ENCODE data around the gene APOA4.

The APOA4 gene

DNA sequence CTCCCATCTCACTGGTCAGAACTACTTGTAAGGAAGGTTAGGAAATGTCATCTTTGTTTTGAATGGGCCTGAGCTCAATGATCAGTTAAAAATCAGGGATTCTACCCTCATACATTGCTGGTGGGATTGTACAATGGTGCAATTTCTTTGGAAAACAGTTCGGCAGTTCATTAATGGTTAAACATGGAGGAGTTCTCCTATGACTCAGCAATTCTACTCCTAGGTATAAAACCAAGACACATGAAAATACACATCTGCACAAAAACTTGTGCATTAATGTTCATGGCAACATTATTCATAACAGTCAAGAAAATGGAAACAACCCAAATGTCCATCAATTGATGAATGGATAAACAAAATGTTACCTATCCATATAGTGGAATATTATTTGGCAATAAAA lies 26.6 kb downstream of the APOA4 start:
- DNase-seq: no peak

- DNase-seq: no peak
These were observed 28.3 kb downstream of the APOA4 start for GRCh38 chr11:116794851-116795250.

- DNase-seq: no peak
These were observed 29.4 kb downstream of the APOA4 start for GRCh38 chr11:116793772-116794097.

GRCh38 chr11:116792869-116793771 lies 30.0 kb downstream of the APOA4 start:
- DNase-seq: no peak

DNA sequence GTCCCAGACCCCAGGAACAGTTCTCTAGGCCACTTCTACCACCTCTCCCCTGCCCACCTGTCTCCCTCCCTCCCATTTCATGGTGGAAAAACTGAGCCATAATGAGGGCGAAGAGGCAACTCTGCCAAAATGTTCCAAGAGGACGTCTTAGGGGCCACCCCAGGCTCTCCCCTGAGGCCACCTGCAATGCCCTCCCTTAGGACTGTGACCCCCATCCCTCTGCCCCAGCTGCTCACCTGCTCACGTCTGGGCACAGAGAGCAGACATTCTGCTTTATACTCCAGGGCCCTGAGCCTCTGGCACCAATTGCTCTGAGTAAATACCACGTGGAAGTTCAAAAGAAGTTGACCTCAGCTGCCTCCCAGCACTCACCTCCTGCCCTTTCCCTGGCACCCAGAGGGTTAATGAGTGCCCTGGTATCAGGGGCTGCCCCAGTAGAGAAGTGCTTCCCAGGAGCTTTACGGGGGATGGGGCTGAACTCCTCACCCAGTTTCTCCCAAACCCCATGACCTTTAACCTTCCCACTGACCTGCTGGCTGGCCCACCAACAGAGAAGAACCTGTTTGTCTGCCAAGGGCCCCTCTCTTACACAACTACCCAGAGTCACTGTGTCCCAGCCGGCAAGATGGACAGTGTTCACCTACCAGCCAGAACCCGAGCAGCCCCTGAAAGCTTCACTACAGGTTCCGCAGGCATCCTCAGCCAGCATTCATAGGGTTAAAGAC lies 30.8 kb downstream of the APOA4 start:
- no peak for DNase-seq

GRCh38 chr11:116791813-116792143 lies 31.3 kb downstream of the APOA4 start, which contains the start of gene APOA5:
Gene APOA5, minus strand, starts transcription at chr11:116791879. Its CDS starts 19 bp downstream, at chr11:116791860.
- DNase-seq: no peak

- DNase-seq: peak; percentile 83
These were observed 31.9 kb downstream of the APOA4 start for GRCh38 chr11:116791002-116791812.

DNA sequence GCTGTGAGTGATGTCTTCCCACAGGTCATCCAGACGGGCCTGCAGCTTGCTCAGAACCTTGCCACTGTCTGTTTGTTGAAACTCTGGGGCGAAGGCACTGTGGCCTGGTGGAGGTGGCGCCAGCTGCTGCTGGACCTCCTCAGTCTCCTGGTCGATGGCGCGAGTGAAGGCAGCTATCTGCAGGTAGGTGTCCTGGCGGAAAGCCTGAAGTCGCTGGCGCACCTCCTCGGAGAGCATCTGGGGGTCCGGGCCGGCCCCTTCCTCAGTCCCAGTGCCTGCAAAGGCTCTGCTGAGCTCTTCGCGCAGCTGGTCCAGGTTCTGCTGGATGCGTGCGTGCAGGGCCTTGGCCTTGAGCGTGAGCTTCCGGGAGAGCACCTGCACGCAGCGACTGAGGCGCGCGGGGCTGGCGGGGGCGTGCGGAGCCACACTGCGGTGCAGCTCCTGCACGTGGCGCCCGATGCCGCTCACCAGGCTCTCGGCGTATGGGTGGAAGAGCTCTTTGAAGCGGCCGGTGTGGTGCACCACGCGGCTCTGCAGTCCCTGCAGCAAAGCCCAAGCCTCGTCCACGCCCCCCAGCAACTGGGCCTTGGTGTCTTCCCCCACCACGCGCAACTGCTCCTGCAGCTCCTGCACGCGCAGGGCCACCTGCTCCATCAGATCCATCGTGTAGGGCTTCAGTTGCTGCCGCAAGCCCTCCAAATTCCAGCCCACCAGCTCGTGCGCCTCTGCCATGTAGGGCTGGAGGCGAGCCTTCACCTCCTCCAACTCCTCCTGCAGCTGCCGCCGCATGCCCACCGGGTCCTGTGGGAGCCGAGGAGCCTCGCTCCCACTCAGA lies 32.7 kb downstream of the APOA4 start:
- DNase-seq: no peak

DNA sequence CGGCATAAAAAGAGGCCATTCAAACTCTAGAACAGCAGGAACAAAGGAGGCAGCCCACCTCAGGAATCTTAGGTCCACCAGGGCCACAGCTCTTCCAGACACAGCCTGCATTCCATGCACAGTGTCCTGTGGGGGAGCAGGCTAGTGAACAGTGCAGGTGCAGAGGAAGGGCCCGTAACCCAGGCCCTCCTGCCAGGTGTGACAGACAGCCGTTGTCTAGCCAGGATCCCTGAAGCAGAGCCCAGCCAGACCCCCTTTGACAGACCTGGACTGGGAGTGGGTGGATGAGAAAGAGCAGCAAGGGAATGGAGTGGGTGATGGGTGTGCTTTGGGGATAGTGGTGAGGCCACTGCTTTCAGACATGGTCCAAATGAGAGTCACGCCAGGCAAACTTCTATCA lies 34.1 kb downstream of the APOA4 start:
- DNase-seq: no peak

GRCh38 chr11:116788534-116788933 lies 34.6 kb downstream of the APOA4 start:
- DNase-seq: no peak

DNA sequence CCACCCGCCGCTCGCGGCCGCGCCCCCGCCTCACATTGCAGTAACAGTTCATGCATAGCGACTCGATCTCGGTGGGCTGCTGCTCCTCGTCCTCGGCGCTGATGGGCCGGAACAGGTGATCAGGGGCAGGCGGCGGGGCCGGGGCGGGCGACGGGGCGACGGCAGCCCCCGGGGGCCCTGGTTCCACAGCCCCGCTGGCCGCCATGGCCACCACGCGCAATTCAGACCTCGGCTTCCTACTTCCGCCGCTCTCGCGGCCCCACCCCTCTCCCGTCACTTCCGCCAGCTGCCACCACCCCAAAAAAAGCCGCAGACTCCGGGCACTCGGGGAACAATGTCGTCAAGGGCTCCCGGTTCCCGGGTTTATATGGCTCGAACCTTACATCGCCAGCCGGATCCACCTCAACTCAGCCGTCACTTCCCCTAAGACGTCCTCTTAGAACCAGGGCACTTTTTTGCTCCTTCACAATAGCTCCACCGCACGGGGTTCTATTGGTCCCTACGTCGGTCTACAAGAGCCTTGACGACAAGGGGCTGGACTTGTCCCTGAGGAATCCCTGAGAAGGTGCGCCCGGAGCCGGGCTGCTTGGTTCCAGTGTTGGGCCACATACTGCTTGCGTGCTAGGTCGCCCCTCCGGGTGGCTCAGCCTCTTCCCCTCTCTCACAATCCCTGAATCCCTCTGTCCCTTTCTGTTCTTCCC lies 35.2 kb downstream of the APOA4 start, which contains the start of gene ZPR1:
Gene ZPR1, minus strand, starts transcription at position 238 of the 701 bp plus-strand sequence. Its CDS starts 33 bp downstream, at position 205.
- peak; percentile 75 for DNase-seq

DNA sequence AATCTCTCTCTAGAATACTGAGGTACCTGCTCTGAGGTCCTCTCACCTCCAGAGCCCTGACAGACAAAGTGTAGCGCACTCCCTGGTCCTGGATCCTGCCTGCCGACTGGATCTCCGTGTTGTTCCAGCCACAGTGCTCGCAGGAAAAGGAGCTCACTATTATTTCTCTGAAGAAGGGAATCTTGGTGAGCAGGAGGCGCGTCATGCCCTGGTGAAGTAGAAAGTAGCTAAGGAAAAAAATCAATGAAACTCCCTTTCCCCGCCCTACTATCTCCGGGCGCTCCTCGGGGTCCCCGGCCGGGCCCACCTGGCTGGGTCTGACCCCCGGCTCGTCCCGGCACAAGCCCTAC lies 35.7 kb downstream of the APOA4 start:
- no peak for DNase-seq

DNA sequence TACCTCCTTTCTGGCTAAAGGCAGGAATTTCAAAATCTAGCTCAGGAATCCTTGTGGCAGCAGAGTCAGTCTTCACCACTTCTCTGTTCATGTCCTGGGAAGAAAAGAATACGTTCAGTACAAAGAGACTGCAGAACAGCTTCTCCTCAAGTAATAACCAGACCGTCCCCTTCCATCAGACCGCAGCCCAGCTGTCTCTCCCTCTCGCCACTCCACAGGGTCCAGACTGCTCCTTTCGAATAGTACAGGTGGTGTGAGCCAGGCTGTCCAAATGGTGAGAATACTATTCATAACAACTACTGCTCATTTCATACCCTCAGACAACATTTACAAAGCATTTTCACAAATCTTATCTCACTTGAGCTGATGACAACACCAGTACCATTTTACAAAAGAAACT lies 36.1 kb downstream of the APOA4 start:
- DNase-seq: no peak

- no peak for DNase-seq
These were observed 36.8 kb downstream of the APOA4 start for GRCh38 chr11:116786326-116786725.

GRCh38 chr11:116782728-116783127 lies 40.4 kb downstream of the APOA4 start:
- DNase-seq: no peak

GRCh38 chr11:116778556-116778955 lies 44.5 kb downstream of the APOA4 start:
- no peak for DNase-seq

DNA sequence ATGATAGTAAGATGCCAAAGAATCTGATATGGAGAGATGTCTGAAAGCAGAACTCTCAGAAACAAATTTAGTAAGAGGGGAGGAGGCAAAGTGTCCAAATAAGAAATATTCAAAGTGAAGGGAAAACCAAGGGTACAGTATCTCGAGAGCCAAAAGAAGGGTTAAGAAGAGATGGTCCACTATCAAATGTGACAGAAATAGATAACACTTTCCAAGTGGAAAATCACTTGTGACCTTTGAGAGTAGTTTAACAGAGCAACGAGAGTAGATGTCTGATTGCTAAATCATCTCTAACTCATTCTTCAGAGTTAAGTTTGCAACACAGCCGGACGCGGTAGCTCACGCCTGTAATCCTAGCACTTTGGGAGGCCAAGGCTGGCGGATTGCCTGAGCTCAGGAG lies 46.0 kb downstream of the APOA4 start:
- DNase-seq: no peak

GRCh38 chr11:116776522-116776984 lies 46.6 kb downstream of the APOA4 start:
- DNase-seq: no peak

DNA sequence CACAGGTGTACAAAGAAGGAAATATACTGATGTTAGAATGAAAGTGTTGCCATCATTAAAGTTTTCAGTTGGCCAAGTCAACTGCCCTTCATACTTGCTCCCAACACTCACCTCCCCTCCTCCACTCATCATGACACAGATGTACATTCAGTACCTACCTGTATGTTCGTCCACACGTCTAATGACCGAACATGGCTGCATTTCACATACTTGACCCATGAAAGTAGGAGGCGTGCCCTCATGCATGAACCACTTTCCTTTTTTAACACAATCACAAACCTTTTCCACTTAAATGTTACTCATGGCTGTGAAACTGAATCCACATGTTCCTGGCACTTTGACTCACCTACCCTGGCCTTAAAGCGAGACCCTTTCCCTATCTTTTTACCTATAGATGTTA lies 47.1 kb downstream of the APOA4 start:
- no peak for DNase-seq

- no peak for DNase-seq
These were observed 48.4 kb downstream of the APOA4 start for GRCh38 chr11:116774661-116775060.

- DNase-seq: no peak
These were observed 49.7 kb downstream of the APOA4 start for GRCh38 chr11:116773203-116774097.
